Measurements from ENCODE around the gene OR9A2.

Gene OR9A2

GRCh38 chr7:143046426-143046851, 19.5 kb upstream of the OR9A2 start:
- Histone ChIP-seq H3K79me2 (ENCODE audit: low read length) (no peaks in the 10 kb centered on the region), H3K4me2 (ENCODE audit: low read depth, low read length) (no peak overlapping the region), H3K27me3 (replicated peaks; ENCODE audit: insufficient read depth, low read length) (no peaks in the 10 kb centered on the region), H3K4me3 (ENCODE audit: low read length) (no peak overlapping the region), H3K4me1 (ENCODE audit: low read length) (peaks cover 13% of the 10 kb centered on the region), H3K9me3 (replicated peaks; ENCODE audit: insufficient read depth, low read length) (no peaks in the 10 kb centered on the region), H3K9me2 (replicated peaks; ENCODE audit: insufficient read depth, low read length) (no peaks in the 10 kb centered on the region), H4K20me1 (ENCODE audit: insufficient read depth, low read length) (no peaks in the 10 kb centered on the region), H3K27ac (ENCODE audit: low read length) (no peak overlapping the region), H3F3A (ENCODE audit: insufficient read depth, low read length) (no peaks in the 10 kb centered on the region), H2AFZ (ENCODE audit: low read length) (no peak overlapping the region), H3K9ac (ENCODE audit: low read length) (no peak overlapping the region), H3K36me3 (replicated peaks; ENCODE audit: insufficient read depth, low read length) (no peaks in the 10 kb centered on the region)
- DNase-seq: no peak
- TF ChIP-seq EZH2 (optimal IDR thresholded peaks at IDR 0.05; ENCODE audit: low read depth, low read length) (no peak), CTCF (IDR thresholded peaks at IDR 0.05; ENCODE audit: low read length) (no peak), EZH2phosphoT487 (IDR thresholded peaks at IDR 0.05; ENCODE audit: low read length) (no peak)

GRCh38 chr7:143043391-143043790, 16.5 kb upstream of the OR9A2 start:
- Histone ChIP-seq H3K9ac (ENCODE audit: low read length) (no peak overlapping the region), H3K36me3 (replicated peaks; ENCODE audit: insufficient read depth, low read length) (no peaks in the 10 kb centered on the region), H3K79me2 (ENCODE audit: low read length) (no peaks in the 10 kb centered on the region), H3K9me3 (replicated peaks; ENCODE audit: insufficient read depth, low read length) (no peaks in the 10 kb centered on the region), H4K20me1 (ENCODE audit: insufficient read depth, low read length) (no peaks in the 10 kb centered on the region), H3F3A (ENCODE audit: insufficient read depth, low read length) (no peaks in the 10 kb centered on the region), H2AFZ (ENCODE audit: low read length) (no peak overlapping the region), H3K4me2 (ENCODE audit: low read depth, low read length) (peak overlapping the region; percentile 24), H3K27me3 (replicated peaks; ENCODE audit: insufficient read depth, low read length) (no peaks in the 10 kb centered on the region), H3K27ac (ENCODE audit: low read length) (no peak overlapping the region), H3K4me1 (ENCODE audit: low read length) (peaks cover 13% of the 10 kb centered on the region), H3K4me3 (ENCODE audit: low read length) (no peak overlapping the region), H3K9me2 (replicated peaks; ENCODE audit: insufficient read depth, low read length) (no peaks in the 10 kb centered on the region)
- TF ChIP-seq EZH2phosphoT487 (IDR thresholded peaks at IDR 0.05; ENCODE audit: low read length) (no peak), CTCF (IDR thresholded peaks at IDR 0.05; ENCODE audit: low read length) (no peak), EZH2 (optimal IDR thresholded peaks at IDR 0.05; ENCODE audit: low read depth, low read length) (no peak)
- DNase-seq: peak; percentile 19

GRCh38 chr7:143042790-143043271, 15.9 kb upstream of the OR9A2 start:
- H3K36me3 ChIP-seq (replicated peaks; ENCODE audit: insufficient read depth, low read length): no peaks in the 10 kb centered on the region
- DNase-seq: peak; percentile 74
- no peak overlapping the region for H3K9ac ChIP-seq (ENCODE audit: low read length)
- H3K9me3 ChIP-seq (replicated peaks; ENCODE audit: insufficient read depth, low read length): no peaks in the 10 kb centered on the region
- H3K27ac ChIP-seq (ENCODE audit: low read length): 0 out of 2 replicates have a peak overlapping the region, but pooled peaks have one; percentile 0
- no peaks in the 10 kb centered on the region for H4K20me1 ChIP-seq (ENCODE audit: insufficient read depth, low read length)
- H3K79me2 ChIP-seq (ENCODE audit: low read length): no peaks in the 10 kb centered on the region
- H3K4me1 ChIP-seq (ENCODE audit: low read length): peaks cover 13% of the 10 kb centered on the region
- TF ChIP-seq CTCF (IDR thresholded peaks at IDR 0.05; ENCODE audit: low read length) (no peak), EZH2 (optimal IDR thresholded peaks at IDR 0.05; ENCODE audit: low read depth, low read length) (no peak), EZH2phosphoT487 (IDR thresholded peaks at IDR 0.05; ENCODE audit: low read length) (no peak)
- peak overlapping the region; percentile 24 for H3K4me2 ChIP-seq (ENCODE audit: low read depth, low read length)
- H3K27me3 ChIP-seq (replicated peaks; ENCODE audit: insufficient read depth, low read length): no peaks in the 10 kb centered on the region
- peak overlapping the region; percentile 7; the same call in 1 of the 2 replicates for H2AFZ ChIP-seq (ENCODE audit: low read length)
- H3K4me3 ChIP-seq (ENCODE audit: low read length): no peak overlapping the region
- H3F3A ChIP-seq (ENCODE audit: insufficient read depth, low read length): no peaks in the 10 kb centered on the region
- H3K9me2 ChIP-seq (replicated peaks; ENCODE audit: insufficient read depth, low read length): no peaks in the 10 kb centered on the region
